Lower leg skin (tissue), 4 donors: ENCODE data around the gene ANAPC5. TPM values are rescaled to one million over a fixed set of nuclear protein-coding genes. Genes with fewer than 3 reads are reported as not detected.
"Not testable (repeated sequence)": the region's sequence is repeated elsewhere in the genome, so short reads cannot be mapped to it uniquely, and the experiment has no call there.

ENCODE experiments used
- DNase-seq, 2 donors: peaks; one replicate each; pipeline ENCODE4 v3.0.0-alpha.2; 2019; ENCODE audit warnings: low spot score in 2 of 2
- H3K4me3 ChIP-seq: fragments of 200-600 bp; sonication (generic); 2 replicates; pipeline ENCODE4 v1.5.1; 2017; ENCODE audit warnings: mild to moderate bottlenecking, low read depth; ENCODE audit not compliant: poor library complexity, severe bottlenecking
- POLR2A ChIP-seq, 2 donors: fragments of 450-650 bp; IDR thresholded peaks; one replicate each; pipeline ENCODE4 v1.6.1; 2016 to 2017; ENCODE audit warnings: antibody characterized with exemption in 2 of 2, mild to moderate bottlenecking in 1 of 2, moderate library complexity in 1 of 2
- WGBS, 2 donors: methylation state at CpG; one replicate each; pipeline ENCODE4 v1.1.5; 2018; 5-methylcytosine and 5-hydroxymethylcytosine counted together
- intact Hi-C: fragments of 100-400 bp; cut with DNase I; formaldehyde crosslinking; loops from one replicate; pipeline ENCODE4 v1.15.0; 2023; ENCODE audit warnings: low total_unique reads
- total RNA-seq, 4 donors: library from RNA; depleted of rRNA; stranded (reverse); fragments of >200 nt; gene quantifications; one replicate each; pipeline ENCODE4 v1.1.0, GENCODE V29; 2016
- TF ChIP-seq, protein P1 (sequence below), 3 donors: fragments of 450-650 bp; IDR thresholded peaks; one replicate each; pipeline ENCODE4 v1.5.1; 2016; ENCODE audit warnings: antibody characterized with exemption in 3 of 3, mild to moderate bottlenecking in 3 of 3, moderate library complexity in 2 of 3

Gene ANAPC5
- total RNA-seq, 4 donors from 2014 or later: 73.7 to 97.4 (median 91.5) TPM

DNA sequence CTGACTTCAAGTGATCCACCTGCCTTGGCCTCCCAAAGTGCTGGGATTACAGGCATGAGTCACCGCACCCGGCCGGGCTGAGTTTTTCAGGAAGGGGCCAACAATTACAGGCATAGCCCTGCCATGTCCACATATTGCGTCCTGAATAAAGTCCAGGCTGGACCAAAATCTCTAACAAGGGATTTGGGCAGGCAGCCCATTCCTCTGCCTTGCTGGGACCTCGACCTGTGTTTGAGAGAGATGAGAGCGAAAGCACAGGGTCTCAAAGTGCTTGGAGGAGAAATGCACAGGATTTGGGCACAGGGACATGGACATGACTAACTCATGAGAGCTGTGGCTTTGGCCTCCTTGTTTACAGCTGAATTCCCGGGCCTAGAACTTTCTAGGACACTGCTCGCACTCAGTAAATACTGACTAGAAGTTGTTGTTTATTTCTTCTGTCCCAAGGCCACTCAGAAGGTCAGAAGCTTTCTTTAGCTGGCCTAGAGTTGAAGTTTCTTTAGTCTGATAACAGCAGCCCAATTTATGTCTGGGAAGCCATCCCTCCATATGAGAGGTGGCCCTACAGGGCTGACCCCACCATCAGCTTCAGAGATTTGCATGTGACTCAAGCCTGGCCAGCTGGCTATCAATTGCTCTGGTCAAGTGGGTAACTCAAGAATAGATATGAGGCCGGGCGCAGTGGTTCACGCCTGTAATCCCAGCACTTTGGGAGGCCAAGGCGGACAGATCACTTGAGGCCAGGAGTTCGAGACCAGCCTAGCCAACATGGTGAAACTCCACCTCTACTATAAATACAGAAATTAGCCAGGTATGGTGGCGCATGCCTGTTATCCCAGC lies 67.4 kb downstream of the ANAPC5 start:
- WGBS, 2 donors: 76 to 77% methylated on average over 14 of the region's 14 CpGs
- intact Hi-C loops: no loop called here
- no peak overlapping the region for H3K4me3 ChIP-seq
- TF ChIP-seq POLR2A (IDR thresholded peaks at IDR 0.05): no peak
- TF ChIP-seq, protein P1, sequence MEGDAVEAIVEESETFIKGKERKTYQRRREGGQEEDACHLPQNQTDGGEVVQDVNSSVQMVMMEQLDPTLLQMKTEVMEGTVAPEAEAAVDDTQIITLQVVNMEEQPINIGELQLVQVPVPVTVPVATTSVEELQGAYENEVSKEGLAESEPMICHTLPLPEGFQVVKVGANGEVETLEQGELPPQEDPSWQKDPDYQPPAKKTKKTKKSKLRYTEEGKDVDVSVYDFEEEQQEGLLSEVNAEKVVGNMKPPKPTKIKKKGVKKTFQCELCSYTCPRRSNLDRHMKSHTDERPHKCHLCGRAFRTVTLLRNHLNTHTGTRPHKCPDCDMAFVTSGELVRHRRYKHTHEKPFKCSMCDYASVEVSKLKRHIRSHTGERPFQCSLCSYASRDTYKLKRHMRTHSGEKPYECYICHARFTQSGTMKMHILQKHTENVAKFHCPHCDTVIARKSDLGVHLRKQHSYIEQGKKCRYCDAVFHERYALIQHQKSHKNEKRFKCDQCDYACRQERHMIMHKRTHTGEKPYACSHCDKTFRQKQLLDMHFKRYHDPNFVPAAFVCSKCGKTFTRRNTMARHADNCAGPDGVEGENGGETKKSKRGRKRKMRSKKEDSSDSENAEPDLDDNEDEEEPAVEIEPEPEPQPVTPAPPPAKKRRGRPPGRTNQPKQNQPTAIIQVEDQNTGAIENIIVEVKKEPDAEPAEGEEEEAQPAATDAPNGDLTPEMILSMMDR (IDR thresholded peaks at IDR 0.05): no peak
- DNase-seq: no peak

DNA sequence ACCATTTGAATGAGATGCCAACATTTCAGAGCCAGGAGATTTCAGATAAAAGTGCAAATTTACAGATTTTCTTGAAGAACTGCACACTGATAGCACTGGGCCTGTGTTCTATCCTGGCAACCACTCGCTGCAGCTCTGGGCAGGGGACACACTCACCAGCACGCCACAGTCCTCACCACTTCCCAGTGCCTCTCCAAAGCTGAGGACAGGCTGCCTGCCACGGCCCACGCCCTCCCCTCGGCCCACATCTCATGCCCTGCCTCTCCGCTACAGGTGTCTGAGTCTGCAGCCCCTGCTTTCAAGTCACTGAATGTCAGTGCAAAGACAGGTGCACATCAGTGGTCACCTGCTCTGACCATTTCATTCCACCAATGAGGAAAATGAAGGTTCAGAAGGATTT lies 68.4 kb downstream of the ANAPC5 start:
- H3K4me3 ChIP-seq: no peak overlapping the region
- TF ChIP-seq, protein P1 (IDR thresholded peaks at IDR 0.05): no peak
- TF ChIP-seq POLR2A (IDR thresholded peaks at IDR 0.05): no peak
- WGBS, 2 donors: 85 to 96% methylated on average over 6 of the region's 6 CpGs
- intact Hi-C loops: no loop called here
- no peak for DNase-seq

DNA sequence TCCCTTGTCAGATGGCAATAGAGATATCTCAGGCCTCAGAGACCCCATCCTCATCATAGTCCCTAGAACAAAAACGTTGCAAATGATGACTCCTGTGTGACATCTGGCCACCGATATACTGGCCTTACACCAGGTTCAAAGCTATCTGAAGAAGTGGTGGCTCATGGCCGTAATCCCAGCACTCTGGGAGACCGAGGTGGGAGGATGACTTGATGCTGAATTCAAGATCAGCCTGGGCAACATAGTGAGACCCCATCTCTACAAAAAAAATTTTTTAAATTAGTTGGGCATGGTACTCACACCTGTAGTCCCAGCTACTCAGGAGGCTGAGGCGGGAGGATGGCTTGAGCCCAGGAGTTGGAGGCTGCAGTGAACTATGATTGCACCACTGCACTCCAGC lies 68.8 kb downstream of the ANAPC5 start:
- TF ChIP-seq, protein P1 (IDR thresholded peaks at IDR 0.05): no peak
- TF ChIP-seq POLR2A (IDR thresholded peaks at IDR 0.05): no peak
- 90 to 92% methylated on average over 5 of the region's 5 CpGs for WGBS, 2 donors
- no peak for DNase-seq
- intact Hi-C loops: no loop called here
- H3K4me3 ChIP-seq: no peak overlapping the region

DNA sequence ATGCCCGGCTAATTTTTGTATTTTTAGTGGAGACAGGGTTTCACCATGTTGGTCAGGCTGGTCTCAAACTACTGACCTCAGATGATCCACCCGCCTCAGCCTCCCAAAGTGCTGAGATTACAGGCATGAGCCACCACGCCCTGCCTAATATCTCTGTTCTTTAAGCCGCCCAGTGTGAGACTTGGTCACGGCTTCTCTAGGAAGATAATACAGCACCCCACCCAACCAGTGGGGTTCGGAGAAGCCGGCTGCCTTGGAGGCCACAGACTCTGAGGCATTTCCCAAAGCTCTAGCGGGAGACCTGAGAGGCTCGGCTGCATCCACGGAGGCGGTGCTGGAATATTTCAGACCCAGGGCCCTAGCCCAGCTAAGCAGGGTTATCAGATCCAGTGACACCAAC lies 69.3 kb downstream of the ANAPC5 start:
- intact Hi-C loops, H3K4me3 ChIP-seq, DNase-seq: not testable (repeated sequence)
- WGBS, 2 donors: 94 to 98% methylated on average over 11 of the region's 11 CpGs

DNA sequence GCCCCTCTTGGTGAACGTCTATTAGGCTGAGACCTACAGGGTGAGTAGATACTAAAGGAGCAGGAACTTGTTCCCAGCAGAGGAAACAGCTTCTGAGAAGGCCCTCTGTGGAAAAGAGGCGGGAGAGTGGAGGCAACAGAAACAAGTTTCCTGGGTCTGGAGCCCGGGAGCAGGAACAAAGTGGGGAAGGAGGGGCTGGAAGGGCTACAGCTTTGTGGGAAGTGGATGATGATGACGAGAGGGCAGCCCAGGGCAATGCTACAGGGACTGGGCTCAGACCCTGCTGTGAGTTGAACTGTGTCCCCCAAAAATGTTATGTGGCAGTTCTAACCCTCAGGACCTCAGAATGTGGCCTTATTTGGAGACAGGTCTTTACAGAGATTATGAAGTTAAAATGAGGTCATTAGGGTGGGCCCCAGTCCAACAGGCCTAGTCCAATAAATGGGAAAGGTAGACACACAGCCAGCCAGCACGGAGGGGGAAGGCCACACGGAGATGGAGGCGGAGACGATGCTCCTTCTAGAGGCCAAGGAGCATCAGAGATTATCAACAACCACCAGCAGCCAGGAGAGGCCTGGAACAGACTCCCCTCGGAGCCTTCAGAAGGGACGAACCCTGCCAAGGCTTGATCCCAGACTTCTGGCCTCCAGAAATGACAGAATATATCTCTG lies 70.0 kb downstream of the ANAPC5 start:
- WGBS, 2 donors: 78 to 80% methylated on average over 10 of the region's 10 CpGs
- H3K4me3 ChIP-seq: no peak overlapping the region
- no peak for DNase-seq
- TF ChIP-seq POLR2A (IDR thresholded peaks at IDR 0.05): no peak
- TF ChIP-seq, protein P1 (IDR thresholded peaks at IDR 0.05): no peak
- intact Hi-C loops: no loop called here

DNA sequence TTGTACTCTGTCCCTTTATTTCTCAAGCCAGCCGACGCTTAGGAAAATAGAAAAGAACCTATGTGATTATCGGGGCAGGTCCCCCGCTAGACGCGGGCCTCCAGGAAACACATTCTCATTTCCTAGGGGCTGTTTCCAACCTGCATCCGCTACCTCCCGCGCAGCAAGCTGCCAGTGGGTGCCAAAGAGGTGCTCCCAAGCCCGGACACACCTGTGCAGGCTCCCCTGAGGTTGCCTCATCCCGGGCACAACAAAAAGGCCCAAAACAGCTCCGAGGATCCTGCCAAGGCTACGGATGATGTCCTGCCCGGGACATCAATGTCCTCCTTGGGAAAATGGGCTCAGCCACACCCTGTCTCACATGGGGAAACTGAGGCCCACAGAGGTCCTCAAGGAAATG lies 71.1 kb downstream of the ANAPC5 start:
- intact Hi-C loops, DNase-seq: not testable (repeated sequence)
- WGBS, 2 donors: 89% methylated on average over 14 of the region's 14 CpGs

DNA sequence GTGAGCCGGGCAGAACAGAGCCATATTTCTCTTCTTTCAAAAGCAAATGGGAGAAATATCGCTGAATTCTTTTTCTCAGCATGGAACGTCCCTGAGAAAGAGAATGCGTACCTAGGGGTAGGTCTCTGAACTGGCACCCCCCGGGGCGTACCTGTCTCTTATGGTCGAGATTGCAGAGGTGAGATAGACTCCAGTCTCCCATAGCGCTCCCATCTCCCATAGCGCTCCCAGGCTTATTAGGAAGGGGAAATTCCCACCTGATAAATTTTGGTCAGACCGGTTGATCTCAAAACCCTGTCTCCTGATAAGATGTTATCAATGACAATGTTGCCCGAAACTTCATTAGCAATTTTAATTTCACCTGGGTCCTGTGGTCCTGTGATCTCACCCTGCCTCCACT lies 71.7 kb downstream of the ANAPC5 start:
- DNase-seq, intact Hi-C loops, H3K4me3 ChIP-seq: not testable (repeated sequence)
- WGBS, 2 donors: 81 to 86% methylated on average over 11 of the region's 11 CpGs

More for the DNA sequence above, 71.1 kb downstream of the ANAPC5 start:
- H3K4me3 ChIP-seq: not testable (repeated sequence)
